IPS-11a (cell line): ENCODE measurements around the gene PAMR1.

Experiments used
- H3K4me3 ChIP-seq: one replicate; pipeline ENCODE4 v1.5.1; 2013; ENCODE audit warnings: low read depth, low read length, control low read depth

PAMR1 gene

GRCh38 chr11:35501776-35502175 is 23.6 kb downstream of the PAMR1 start:
- H3K4me3 ChIP-seq = no peak overlapping the region

- H3K4me3 ChIP-seq = no peak overlapping the region
Measured at GRCh38 chr11:35500744-35501143, 24.7 kb downstream of the PAMR1 start.

GRCh38 chr11:35496416-35496815 is 29.0 kb downstream of the PAMR1 start:
- H3K4me3 ChIP-seq = no peak overlapping the region

- H3K4me3 ChIP-seq = no peak overlapping the region
Measured at GRCh38 chr11:35494957-35495490, 30.4 kb downstream of the PAMR1 start.

GRCh38 chr11:35491231-35491871 is 34.1 kb downstream of the PAMR1 start:
- no peak overlapping the region for H3K4me3 ChIP-seq

GRCh38 chr11:35488117-35488516 is 37.3 kb downstream of the PAMR1 start:
- no peak overlapping the region for H3K4me3 ChIP-seq

GRCh38 chr11:35487532-35488078 is 37.8 kb downstream of the PAMR1 start:
- H3K4me3 ChIP-seq = no peak overlapping the region

- H3K4me3 ChIP-seq = no peak overlapping the region
Measured at GRCh38 chr11:35486934-35487333, 38.5 kb downstream of the PAMR1 start.

- no peak overlapping the region for H3K4me3 ChIP-seq
Measured at GRCh38 chr11:35486446-35486845, 39.0 kb downstream of the PAMR1 start.

- no peak overlapping the region for H3K4me3 ChIP-seq
Measured at GRCh38 chr11:35485656-35486322, 39.6 kb downstream of the PAMR1 start.

- no peak overlapping the region for H3K4me3 ChIP-seq
Measured at GRCh38 chr11:35484435-35484834, 41.0 kb downstream of the PAMR1 start.

- H3K4me3 ChIP-seq = no peak overlapping the region
Measured at GRCh38 chr11:35483131-35483820, 42.1 kb downstream of the PAMR1 start.

- no peak overlapping the region for H3K4me3 ChIP-seq
Measured at GRCh38 chr11:35479731-35480130, 45.7 kb downstream of the PAMR1 start.

GRCh38 chr11:35478471-35479091 is 46.8 kb downstream of the PAMR1 start:
- H3K4me3 ChIP-seq = no peak overlapping the region

- no peak overlapping the region for H3K4me3 ChIP-seq
Measured at GRCh38 chr11:35477901-35478300, 47.5 kb downstream of the PAMR1 start.

- no peak overlapping the region for H3K4me3 ChIP-seq
Measured at GRCh38 chr11:35474688-35475087, 50.7 kb downstream of the PAMR1 start.

- H3K4me3 ChIP-seq = no peak overlapping the region
Measured at GRCh38 chr11:35473795-35474374, 51.5 kb downstream of the PAMR1 start.

GRCh38 chr11:35470616-35471015 is 54.8 kb downstream of the PAMR1 start:
- H3K4me3 ChIP-seq = no peak overlapping the region

- H3K4me3 ChIP-seq = no peak overlapping the region
Measured at GRCh38 chr11:35466058-35466457, 59.4 kb downstream of the PAMR1 start.

- no peak overlapping the region for H3K4me3 ChIP-seq
Measured at GRCh38 chr11:35464308-35464707, 61.1 kb downstream of the PAMR1 start.

- no peak overlapping the region for H3K4me3 ChIP-seq
Measured at GRCh38 chr11:35463331-35463751, 62.1 kb downstream of the PAMR1 start.
